GM19035 (cell line): ENCODE measurements around the gene CWC22.

Experiments used
- ATAC-seq: cut with Tn5 transposase; IDR thresholded peaks from one replicate; pipeline ENCODE4 v1.9.1; 2021; ENCODE audit not compliant: unreplicated experiment

The CWC22 gene

GRCh38 chr2:179900655-179901054 lies 106.4 kb downstream of the CWC22 start:
- no peak for ATAC-seq

GRCh38 chr2:179899666-179900065 lies 107.4 kb downstream of the CWC22 start:
- ATAC-seq, result no peak

GRCh38 chr2:179898873-179899272 lies 108.2 kb downstream of the CWC22 start:
- peak; percentile 92 for ATAC-seq
